Esophagus squamous epithelium (tissue), 4 donors: ENCODE results near the gene UBE3B.

Experiments
- POLR2A ChIP-seq, 4 donors: fragments of 450-650 bp; IDR thresholded peaks; one replicate each; pipeline ENCODE4 v1.6.1; 2017; ENCODE audit warnings: antibody characterized with exemption in 4 of 4, mild to moderate bottlenecking in 4 of 4, moderate library complexity in 3 of 4
- TF ChIP-seq, protein P1 (sequence below), 6 experiments: fragments of 450-650 bp in 4 of 6; fragments of 200-600 bp in 2 of 6; sonication (generic) in 2 of 6; IDR thresholded peaks; one replicate each; pipeline ENCODE4 v1.5.1; 2016 to 2019; ENCODE audit warnings: antibody characterized with exemption in 6 of 6, mild to moderate bottlenecking in 4 of 6, moderate library complexity in 4 of 6

DNA sequence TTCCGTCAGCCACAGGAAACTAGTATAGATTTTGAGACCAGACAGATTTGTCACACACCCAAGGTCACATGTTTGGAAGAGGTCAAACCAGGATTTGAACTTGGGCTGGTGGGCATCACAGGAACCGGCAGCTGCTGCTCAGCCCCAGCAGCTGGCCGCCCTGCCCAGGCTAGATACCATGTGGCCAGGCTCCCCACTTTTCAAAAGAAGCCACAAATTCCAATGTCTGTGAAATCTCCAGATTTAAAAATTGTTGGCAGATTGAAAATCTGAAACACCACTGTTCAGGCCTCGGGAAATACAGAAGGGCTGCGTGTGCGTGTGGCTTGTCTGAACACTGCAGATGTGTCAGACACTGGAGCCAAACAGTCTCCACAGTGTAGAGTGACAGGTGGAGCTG lies 65.4 kb downstream of the UBE3B start:
- TF ChIP-seq, protein P1, sequence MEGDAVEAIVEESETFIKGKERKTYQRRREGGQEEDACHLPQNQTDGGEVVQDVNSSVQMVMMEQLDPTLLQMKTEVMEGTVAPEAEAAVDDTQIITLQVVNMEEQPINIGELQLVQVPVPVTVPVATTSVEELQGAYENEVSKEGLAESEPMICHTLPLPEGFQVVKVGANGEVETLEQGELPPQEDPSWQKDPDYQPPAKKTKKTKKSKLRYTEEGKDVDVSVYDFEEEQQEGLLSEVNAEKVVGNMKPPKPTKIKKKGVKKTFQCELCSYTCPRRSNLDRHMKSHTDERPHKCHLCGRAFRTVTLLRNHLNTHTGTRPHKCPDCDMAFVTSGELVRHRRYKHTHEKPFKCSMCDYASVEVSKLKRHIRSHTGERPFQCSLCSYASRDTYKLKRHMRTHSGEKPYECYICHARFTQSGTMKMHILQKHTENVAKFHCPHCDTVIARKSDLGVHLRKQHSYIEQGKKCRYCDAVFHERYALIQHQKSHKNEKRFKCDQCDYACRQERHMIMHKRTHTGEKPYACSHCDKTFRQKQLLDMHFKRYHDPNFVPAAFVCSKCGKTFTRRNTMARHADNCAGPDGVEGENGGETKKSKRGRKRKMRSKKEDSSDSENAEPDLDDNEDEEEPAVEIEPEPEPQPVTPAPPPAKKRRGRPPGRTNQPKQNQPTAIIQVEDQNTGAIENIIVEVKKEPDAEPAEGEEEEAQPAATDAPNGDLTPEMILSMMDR (IDR thresholded peaks at IDR 0.05), result no peak
- TF ChIP-seq POLR2A (IDR thresholded peaks at IDR 0.05), result no peak
